Aortic smooth muscle cell (primary cell): ENCODE data around the gene SLC2A14. TPM values are rescaled to one million over a fixed set of nuclear protein-coding genes. Genes with fewer than 3 reads are reported as not detected.

ENCODE experiments used
- total RNA-seq: library from RNA; depleted of rRNA; stranded (reverse); fragments of >200 nt; gene quantifications from 2 replicates; pipeline ENCODE4 v1.2.3, GENCODE V29; 2014

Gene SLC2A14
- 0.31 TPM in 1 of 2 replicates, not detected in the other for total RNA-seq

DNA sequence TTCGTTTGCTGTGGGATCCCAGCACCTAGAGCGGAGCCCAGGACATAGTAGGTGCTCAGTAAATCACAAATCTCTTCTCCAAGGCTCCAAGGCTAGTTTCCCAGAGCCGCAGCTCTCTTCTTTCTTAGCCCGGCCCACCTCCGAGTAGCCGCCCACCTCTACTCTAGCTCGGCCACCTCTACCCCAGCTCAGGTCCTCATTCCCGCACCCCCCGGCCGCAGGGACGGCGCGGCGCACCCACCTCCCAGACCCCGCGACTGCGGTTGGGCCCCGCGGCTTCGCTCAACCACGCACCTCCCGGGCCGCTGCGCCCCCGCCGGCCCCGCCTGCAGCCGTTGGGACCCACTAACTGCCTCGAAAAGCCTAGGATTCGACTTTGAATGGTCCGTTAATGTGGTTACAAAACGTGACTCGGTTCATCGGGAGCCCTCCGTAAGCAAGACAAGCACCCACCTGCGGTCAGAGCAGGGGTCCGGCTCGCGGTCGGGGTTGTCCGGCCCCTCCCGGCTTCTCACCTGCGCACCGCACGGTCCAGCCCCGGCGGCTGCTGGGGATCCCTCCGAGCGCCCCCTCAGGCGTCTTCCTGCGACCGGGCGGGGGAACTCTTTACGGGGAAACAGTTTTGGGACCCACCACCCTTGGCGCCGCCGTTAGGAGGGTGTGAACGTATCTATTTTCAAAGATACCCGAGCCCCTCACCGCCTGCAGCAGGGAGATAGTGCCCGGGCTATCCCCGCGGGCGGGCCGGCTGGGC is at the start of gene SLC2A14:
Gene SLC2A14 (minus strand): TSS at position 350 of the 754 bp plus-strand sequence. CDS start 3,035 bp downstream, outside the sequence.

DNA sequence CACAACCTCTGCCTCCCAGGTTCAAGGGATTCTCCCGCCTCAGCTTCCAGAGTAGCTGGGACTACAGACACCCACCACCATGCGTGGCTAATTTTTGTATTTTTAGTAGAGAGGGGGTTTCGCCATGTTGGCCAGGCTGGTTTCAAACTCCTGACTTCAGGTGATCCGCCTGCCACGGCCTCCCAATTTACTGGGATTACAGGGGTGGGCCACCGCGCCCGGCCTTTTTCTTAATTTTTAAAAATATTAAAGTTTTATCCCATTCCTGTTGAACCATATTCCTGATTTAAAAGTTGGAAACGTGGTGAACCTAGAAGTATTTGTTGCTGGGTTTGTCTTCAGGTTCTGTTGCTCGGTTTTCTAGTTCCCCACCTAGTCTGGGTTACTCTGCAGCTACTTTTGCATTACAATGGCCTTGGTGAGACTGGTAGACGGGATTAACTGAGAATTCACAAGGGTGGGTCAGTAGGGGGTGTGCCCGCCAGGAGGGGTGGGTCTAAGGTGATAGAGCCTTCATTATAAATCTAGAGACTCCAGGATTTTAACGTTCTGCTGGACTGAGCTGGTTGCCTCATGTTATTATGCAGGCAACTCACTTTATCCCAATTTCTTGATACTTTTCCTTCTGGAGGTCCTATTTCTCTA is 83.7 kb downstream of the SLC2A14 start, which contains the start of gene NANOG:
Gene NANOG (plus strand): TSS at position 519 of the 645 bp plus-strand sequence. CDS start 213 bp downstream, outside the sequence.

Other genes with a start within 250 kb of the SLC2A14 start
- not detected in 2 replicates for gene APOBEC1, start 207.0 kb downstream of the SLC2A14 start, total RNA-seq
- gene GDF3, start 177.1 kb downstream of the SLC2A14 start, total RNA-seq: not detected in 2 replicates
- not detected in 2 replicates for gene DPPA3, start 161.5 kb downstream of the SLC2A14 start, total RNA-seq
- gene CLEC4C, start 125.5 kb downstream of the SLC2A14 start, total RNA-seq: not detected in 2 replicates
- gene NANOGNB, start 107.7 kb downstream of the SLC2A14 start, total RNA-seq: not detected in 2 replicates
- gene NANOG, start 83.5 kb downstream of the SLC2A14 start, total RNA-seq: not detected in 2 replicates
- gene SLC2A3, start 63.3 kb upstream of the SLC2A14 start, total RNA-seq: 36.7 and 47.7 TPM in 2 replicates
- gene FOXJ2, start 159.8 kb upstream of the SLC2A14 start, total RNA-seq: 4.4 and 6.7 TPM in 2 replicates
- 0.19 and 0.40 TPM in 2 replicates for gene C3AR1, start 193.4 kb upstream of the SLC2A14 start, total RNA-seq
- 28.8 and 34.1 TPM in 2 replicates for gene NECAP1, start 209.4 kb upstream of the SLC2A14 start, total RNA-seq